ENCODE results near the gene MON1A. TPM values are rescaled to one million over a fixed set of nuclear protein-coding genes. Genes with fewer than 3 reads are reported as not detected.

MON1A gene
- total RNA-seq, 1 experiment from 2014 or later, result 9.0 TPM

GRCh38 chr3:49952924-49953323, 23.3 kb upstream of the MON1A start (continued):
- no peak for TF ChIP-seq ZBTB33 (IDR thresholded peaks at IDR 0.05; ENCODE audit: extremely low read depth, insufficient replicate concordance, low read length)
- no peak for TF ChIP-seq SRF (IDR thresholded peaks at IDR 0.05; ENCODE audit: low read depth)
- no peak for TF ChIP-seq POLR2A (IDR thresholded peaks at IDR 0.05; ENCODE audit: borderline replicate concordance, extremely low read depth, insufficient read depth, insufficient read length)
- TF ChIP-seq CTCF (IDR thresholded peaks at IDR 0.05 in 2 of 3, conservative IDR thresholded peaks at IDR 0.05 in 1 of 3; ENCODE audit: borderline replicate concordance in 1 of 3, insufficient read depth in 1 of 3, low read depth in 2 of 3, low read length in 2 of 3), result no peak

GRCh38 chr3:49942651-49943050, 13.0 kb upstream of the MON1A start:
- DNase-seq (ENCODE audit: low read depth, low spot score), result no peak
- ATAC-seq, result no peak
- H3K4me1 ChIP-seq (ENCODE audit: control insufficient read depth in 1 of 2, insufficient read depth in 2 of 2, low read length in 2 of 2), result peaks cover 5 to 15% of the 10 kb centered on the region in 2 experiments; a peak in 3 of 4 replicates
- H3K4me3 ChIP-seq (replicated peaks in 1 of 2; ENCODE audit: low read depth in 1 of 2, low read length in 2 of 2), result no peak overlapping the region
- H3K9me3 ChIP-seq (ENCODE audit: control insufficient read depth in 1 of 2, insufficient read depth in 1 of 2, low read depth in 1 of 2, low read length in 2 of 2), result no peaks in the 10 kb centered on the region
- intact Hi-C loops (cut with micrococcal nuclease), result no loop called here
- no TSS peak for BruUV-seq (replicated peaks)
- H3K27ac ChIP-seq (ENCODE audit: low read depth, low read length), result no peak overlapping the region
- H3K4me2 ChIP-seq (ENCODE audit: low read length), result no peak overlapping the region
- H2AFZ ChIP-seq (ENCODE audit: low read depth, low read length, poor library complexity, severe bottlenecking), result no peak overlapping the region
- H3K79me2 ChIP-seq (ENCODE audit: insufficient read depth, low read length), result peaks cover 76% of the 10 kb centered on the region
- peaks cover 3% of the 10 kb centered on the region; the same call in 1 of the 2 replicates for H4K20me1 ChIP-seq (ENCODE audit: insufficient read depth)
- no peaks in the 10 kb centered on the region for H3K9me2 ChIP-seq (ENCODE audit: insufficient read depth)
- ChIA-PET POLR2A (no interaction called here), RAD21 (ENCODE audit: low non-redundant PET in 1 of 2, low total read pairs in 2 of 2, uncharacterized antibody in 2 of 2, unreplicated experiment in 2 of 2) (no interaction called here), CTCF (no interaction called here)
- no peaks in the 10 kb centered on the region for H3K27me3 ChIP-seq (ENCODE audit: insufficient read depth, low read length)
- no peaks in the 10 kb centered on the region for H3K36me3 ChIP-seq (ENCODE audit: control insufficient read depth in 1 of 2, insufficient read depth in 2 of 2, low read length in 2 of 2)
- no peak overlapping the region for H3K9ac ChIP-seq (ENCODE audit: low read length)
- TF ChIP-seq CBX3 (IDR thresholded peaks at IDR 0.05; ENCODE audit: low read depth) (no peak), ZBTB33 (IDR thresholded peaks at IDR 0.05; ENCODE audit: extremely low read depth, insufficient replicate concordance, low read length) (no peak), YY1 (IDR thresholded peaks at IDR 0.05; ENCODE audit: extremely low read depth, insufficient replicate concordance, low read depth, low read length) (no peak), POLR2AphosphoS5 (IDR thresholded peaks at IDR 0.05; ENCODE audit: low read depth, low read length) (no peak), CTCF (IDR thresholded peaks at IDR 0.05 in 2 of 3, conservative IDR thresholded peaks at IDR 0.05 in 1 of 3; ENCODE audit: borderline replicate concordance in 1 of 3, insufficient read depth in 1 of 3, low read depth in 2 of 3, low read length in 2 of 3) (no peak), ZNF274 (IDR thresholded peaks at IDR 0.05; ENCODE audit: low read depth, low read length) (no peak), FOSL1 (IDR thresholded peaks at IDR 0.05; ENCODE audit: low read depth) (no peak), EZH2 (IDR thresholded peaks at IDR 0.05) (no peak), CEBPB (IDR thresholded peaks at IDR 0.05; ENCODE audit: low read depth) (no peak), TCF7L2 (IDR thresholded peaks at IDR 0.05; ENCODE audit: borderline replicate concordance, extremely low read depth, insufficient read depth, insufficient read length) (no peak), ATF3 (IDR thresholded peaks at IDR 0.05) (no peak), SIN3A (IDR thresholded peaks at IDR 0.05; ENCODE audit: low read depth) (no peak), SP1 (IDR thresholded peaks at IDR 0.05; ENCODE audit: low read depth) (no peak), ELF1 (IDR thresholded peaks at IDR 0.05; ENCODE audit: borderline replicate concordance, low read depth) (no peak), RAD21 (IDR thresholded peaks at IDR 0.05; ENCODE audit: low read depth) (no peak)
